ENCODE data around the gene SGO2.

Gene SGO2, protein sequence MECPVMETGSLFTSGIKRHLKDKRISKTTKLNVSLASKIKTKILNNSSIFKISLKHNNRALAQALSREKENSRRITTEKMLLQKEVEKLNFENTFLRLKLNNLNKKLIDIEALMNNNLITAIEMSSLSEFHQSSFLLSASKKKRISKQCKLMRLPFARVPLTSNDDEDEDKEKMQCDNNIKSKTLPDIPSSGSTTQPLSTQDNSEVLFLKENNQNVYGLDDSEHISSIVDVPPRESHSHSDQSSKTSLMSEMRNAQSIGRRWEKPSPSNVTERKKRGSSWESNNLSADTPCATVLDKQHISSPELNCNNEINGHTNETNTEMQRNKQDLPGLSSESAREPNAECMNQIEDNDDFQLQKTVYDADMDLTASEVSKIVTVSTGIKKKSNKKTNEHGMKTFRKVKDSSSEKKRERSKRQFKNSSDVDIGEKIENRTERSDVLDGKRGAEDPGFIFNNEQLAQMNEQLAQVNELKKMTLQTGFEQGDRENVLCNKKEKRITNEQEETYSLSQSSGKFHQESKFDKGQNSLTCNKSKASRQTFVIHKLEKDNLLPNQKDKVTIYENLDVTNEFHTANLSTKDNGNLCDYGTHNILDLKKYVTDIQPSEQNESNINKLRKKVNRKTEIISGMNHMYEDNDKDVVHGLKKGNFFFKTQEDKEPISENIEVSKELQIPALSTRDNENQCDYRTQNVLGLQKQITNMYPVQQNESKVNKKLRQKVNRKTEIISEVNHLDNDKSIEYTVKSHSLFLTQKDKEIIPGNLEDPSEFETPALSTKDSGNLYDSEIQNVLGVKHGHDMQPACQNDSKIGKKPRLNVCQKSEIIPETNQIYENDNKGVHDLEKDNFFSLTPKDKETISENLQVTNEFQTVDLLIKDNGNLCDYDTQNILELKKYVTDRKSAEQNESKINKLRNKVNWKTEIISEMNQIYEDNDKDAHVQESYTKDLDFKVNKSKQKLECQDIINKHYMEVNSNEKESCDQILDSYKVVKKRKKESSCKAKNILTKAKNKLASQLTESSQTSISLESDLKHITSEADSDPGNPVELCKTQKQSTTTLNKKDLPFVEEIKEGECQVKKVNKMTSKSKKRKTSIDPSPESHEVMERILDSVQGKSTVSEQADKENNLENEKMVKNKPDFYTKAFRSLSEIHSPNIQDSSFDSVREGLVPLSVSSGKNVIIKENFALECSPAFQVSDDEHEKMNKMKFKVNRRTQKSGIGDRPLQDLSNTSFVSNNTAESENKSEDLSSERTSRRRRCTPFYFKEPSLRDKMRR

DNA sequence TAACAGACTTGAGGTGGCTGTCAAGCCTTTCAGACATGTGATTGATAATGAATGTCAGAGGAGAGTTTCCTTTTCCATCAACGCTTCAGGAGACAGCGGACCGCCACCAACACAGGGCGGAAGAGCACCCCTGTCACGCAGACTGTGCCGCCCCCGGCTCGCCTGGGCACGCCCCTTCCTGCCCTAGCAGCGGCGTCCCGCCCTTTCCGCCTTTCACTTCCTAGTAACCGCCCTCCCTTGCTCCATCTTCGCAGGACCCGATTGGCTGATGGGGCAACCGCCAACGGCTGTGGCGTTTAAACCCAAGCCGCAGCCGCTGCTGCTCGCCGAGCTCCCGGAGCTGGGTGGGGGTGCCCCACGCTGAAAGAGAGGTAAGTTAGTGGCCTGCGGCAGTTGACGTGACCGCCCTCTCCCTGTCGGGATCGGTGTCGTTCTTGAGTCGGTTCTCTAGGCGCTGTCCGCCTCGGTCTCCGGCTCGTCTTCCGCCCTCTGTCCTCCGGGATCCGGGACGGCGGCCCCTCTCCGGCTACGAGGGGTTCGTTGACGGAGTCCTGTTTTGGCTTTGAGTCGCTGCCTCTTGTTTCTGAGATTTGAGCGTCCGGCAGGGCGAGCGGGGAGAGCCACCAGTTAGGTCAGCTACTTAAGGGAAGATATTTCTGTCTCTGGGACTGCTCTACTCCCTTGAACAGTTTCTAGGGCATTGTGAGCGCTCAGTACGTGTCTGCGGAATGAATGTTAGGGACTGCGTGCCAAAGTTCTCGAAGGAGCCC lies at the start of gene SGO2:
TSS of gene SGO2 (plus strand) at position 326 of the 770 bp plus-strand sequence. CDS start 6,769 bp downstream, outside the sequence.
- H3K27ac ChIP-seq: peak within 1 kb of the TSS; percentile 39
- peak; percentile 70 for DNase-seq (ENCODE audit: low read depth, low spot score)

DNA sequence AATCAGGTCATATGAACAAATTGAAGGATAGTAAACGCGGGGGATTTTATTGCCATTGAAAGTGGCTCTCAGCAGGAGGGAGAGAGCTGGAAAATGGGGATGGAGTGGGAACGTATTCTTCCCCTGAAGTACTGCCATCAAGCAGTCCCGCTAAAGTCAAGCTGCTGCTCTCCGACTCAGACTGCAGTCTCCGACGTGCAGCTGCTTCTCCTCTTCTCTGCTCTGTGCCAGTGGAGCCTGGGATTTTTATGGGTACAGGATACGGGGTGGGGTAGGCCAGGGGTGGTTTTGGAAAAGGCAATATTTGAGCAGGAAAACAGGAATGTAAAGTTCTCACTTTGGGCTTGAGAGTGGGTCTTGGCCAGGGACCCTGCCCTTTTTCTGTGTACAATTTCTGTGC lies 49.2 kb upstream of the SGO2 start:
- no peak overlapping the region for H3K27ac ChIP-seq
- no peak for DNase-seq (ENCODE audit: low read depth, low spot score)

GRCh38 chr2:200477667-200478131 lies 48.3 kb upstream of the SGO2 start:
- H3K27ac ChIP-seq: no peak overlapping the region

DNA sequence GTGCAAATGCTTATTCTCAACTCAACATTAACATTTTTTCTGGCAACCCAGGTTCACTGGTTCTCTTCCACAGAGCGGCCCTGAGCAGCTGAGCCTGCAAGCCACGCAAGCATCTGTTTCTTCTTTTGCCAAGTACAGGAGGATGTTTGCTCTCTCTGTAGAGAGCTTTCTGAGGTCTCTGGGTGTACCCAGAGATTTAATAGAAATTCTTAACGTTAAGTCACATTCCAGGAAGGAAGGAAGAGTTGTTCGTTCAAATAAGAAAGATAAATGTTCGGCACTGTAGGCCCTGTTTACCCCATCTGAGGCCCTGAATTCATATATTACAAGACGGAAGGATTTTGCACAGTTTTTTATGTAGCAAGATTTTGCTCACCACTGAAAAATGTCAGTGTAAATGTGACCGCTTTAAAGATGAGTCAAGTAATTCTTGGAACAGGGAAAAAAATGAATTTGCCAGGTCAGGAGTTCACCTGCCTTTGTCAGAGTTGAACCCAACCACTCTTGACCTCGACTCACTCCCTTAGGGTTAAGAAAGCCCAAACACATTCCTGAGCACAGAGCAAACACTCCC lies 46.2 kb upstream of the SGO2 start:
- peak overlapping the region; percentile 67 for H3K27ac ChIP-seq
- DNase-seq (ENCODE audit: low read depth, low spot score): no peak

More at GRCh38 chr2:200477667-200478131, 48.3 kb upstream of the SGO2 start:
- DNase-seq (ENCODE audit: low read depth, low spot score): no peak

DNA sequence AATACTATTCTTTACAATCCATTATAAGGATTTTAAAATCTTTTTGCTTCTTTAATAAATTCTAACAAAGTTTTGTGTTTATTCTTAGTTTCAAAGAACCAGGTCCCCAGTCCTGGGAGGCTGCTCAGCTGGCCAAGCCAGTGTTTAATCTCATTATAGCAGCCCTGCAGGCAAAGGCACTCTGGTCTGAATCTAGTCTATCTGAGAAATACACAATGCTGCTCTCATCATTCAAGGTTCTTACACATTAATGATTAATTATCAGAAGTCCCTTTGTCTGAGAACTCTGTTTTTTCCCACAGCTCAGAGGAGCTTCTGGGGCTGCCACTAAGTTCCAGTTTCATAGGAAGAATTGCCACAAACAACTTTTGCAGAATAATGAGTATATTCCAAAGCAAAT lies 43.8 kb upstream of the SGO2 start:
- no peak for DNase-seq (ENCODE audit: low read depth, low spot score)
- no peak overlapping the region for H3K27ac ChIP-seq

DNA sequence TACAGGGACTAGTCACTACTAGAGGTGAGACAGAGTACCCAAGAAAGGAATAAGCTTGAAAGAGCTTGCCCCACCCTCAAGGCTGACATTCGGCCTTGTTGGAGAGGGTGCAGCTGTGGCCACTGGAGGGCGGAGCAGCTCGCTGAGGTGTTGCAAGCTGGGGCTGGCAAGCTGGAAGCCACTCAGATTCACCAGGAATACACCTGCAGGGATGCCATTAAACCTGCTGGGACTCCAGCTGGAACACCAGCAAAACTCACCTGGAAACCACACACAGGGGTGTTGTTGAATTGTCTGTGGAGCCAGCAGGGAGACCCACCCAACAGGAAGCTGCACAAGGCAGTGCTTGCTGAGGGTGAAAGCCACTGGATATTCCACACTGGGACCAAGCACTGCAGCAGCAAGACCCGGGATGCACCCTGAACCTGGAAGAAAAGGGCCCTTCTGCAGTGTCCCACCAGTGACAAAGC lies 42.2 kb upstream of the SGO2 start:
- DNase-seq (ENCODE audit: low read depth, low spot score): peak; percentile 45
- no peak overlapping the region for H3K27ac ChIP-seq

GRCh38 chr2:200484934-200485333 lies 41.1 kb upstream of the SGO2 start:
- no peak overlapping the region for H3K27ac ChIP-seq

DNA sequence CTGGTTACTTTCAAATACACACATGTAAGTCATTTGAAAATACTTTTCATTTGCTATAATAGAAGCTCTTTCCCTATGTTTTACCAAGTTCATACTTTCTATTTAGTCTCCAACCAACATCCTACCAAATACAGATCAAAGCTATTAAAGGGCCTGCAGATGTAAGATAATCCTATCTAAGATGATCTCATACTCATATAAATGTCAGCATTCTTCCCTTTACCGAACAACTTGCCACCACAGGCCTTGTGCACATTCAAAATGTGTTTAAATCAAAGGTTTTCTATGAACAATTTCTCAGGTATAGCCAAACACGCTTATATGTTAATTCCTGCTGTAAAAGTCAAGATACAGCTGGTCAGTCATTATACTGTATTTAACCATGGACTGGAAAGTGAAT lies 39.5 kb upstream of the SGO2 start:
- peak overlapping the region; percentile 45 for H3K27ac ChIP-seq
- DNase-seq (ENCODE audit: low read depth, low spot score): no peak

More at GRCh38 chr2:200484934-200485333, 41.1 kb upstream of the SGO2 start:
- DNase-seq (ENCODE audit: low read depth, low spot score): no peak

- no peak overlapping the region for H3K27ac ChIP-seq
- no peak for DNase-seq (ENCODE audit: low read depth, low spot score)
Observed at GRCh38 chr2:200488169-200488568, 37.8 kb upstream of the SGO2 start.

- no peak overlapping the region for H3K27ac ChIP-seq
- DNase-seq (ENCODE audit: low read depth, low spot score): no peak
Observed at GRCh38 chr2:200490001-200490400, 36.0 kb upstream of the SGO2 start.

- no peak for DNase-seq (ENCODE audit: low read depth, low spot score)
- H3K27ac ChIP-seq: no peak overlapping the region
Observed at GRCh38 chr2:200492656-200493055, 33.4 kb upstream of the SGO2 start.

DNA sequence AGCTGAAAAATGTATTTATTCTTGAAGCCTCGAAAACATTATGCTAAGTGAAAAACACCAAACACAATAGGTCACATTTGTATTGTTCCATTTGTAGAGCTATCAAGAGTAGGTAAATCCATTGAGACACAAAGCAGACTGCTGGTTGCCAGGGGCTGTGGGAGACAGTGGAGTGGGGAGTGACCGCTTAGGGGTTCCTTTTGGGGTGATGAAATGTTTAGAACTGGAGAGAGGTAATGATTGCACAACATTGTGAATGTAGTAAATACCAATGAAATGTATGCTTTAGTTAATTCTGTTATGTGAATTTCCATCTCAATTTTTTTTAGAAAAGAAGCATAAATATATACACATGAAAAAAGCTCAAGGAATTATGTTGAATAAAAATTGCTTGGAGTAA lies 32.0 kb upstream of the SGO2 start:
- no peak overlapping the region for H3K27ac ChIP-seq
- no peak for DNase-seq (ENCODE audit: low read depth, low spot score)

GRCh38 chr2:200496696-200497095 lies 29.3 kb upstream of the SGO2 start:
- DNase-seq (ENCODE audit: low read depth, low spot score): no peak
- no peak overlapping the region for H3K27ac ChIP-seq

DNA sequence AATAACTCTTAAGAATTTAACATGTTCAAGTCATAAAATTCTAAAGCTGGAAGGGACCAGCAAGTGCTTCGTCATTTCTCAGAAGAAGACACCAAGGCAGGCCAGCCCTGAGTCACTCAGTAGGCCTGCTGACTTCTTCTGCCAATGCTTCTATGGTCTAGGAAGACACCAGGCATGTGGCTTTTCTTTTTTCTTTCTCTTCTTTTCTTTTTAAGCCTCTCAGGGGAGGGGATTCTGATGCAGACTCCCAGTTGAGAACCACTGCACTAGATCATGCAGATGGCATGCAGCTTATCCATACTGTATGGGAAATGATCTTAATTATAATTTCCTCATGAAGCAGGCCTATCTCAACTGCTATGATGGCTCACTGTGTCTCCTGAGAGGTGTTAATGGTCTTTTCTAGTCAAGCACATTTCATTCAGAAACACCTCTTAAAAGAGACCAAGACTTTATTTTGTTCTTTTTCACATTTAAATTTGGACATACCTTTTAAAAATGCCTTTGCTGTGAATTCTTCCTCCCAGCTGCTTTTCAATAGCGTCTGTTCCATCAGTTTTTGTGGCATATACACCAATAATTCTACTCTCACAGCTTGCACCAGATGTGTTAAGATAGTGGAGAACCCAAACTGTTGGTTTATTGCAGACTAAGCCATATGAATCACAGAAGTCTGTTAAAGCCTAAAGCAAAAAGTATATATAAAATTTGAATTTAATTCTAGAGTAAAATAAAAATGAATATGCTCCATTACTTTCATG lies 27.4 kb upstream of the SGO2 start:
- H3K27ac ChIP-seq: no peak overlapping the region
- no peak for DNase-seq (ENCODE audit: low read depth, low spot score)

GRCh38 chr2:200502196-200502595 lies 23.8 kb upstream of the SGO2 start:
- DNase-seq (ENCODE audit: low read depth, low spot score): no peak
- H3K27ac ChIP-seq: no peak overlapping the region

DNA sequence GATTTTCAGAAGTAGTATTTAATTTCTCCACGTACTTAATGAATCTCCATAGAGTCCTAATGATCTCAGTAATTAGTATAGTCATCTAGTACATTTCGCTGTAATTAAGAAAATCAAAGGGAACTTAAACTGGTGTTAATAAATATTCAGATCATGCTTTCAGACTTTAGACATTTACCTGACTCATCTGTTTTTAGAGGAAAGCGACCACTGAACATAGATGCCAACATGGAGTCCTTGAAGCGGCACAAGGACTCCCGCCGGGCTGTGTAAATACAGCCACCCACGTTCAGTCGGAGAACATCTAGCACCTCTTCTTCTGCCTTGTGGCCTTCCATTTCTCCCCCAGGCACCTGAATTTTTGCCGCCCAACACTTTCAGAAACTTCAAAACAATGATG lies 19.3 kb upstream of the SGO2 start:
- H3K27ac ChIP-seq: no peak overlapping the region
- DNase-seq (ENCODE audit: low read depth, low spot score): no peak

GRCh38 chr2:200507179-200507578 lies 18.8 kb upstream of the SGO2 start:
- DNase-seq (ENCODE audit: low read depth, low spot score): no peak
- H3K27ac ChIP-seq: peak overlapping the region; percentile 20

DNA sequence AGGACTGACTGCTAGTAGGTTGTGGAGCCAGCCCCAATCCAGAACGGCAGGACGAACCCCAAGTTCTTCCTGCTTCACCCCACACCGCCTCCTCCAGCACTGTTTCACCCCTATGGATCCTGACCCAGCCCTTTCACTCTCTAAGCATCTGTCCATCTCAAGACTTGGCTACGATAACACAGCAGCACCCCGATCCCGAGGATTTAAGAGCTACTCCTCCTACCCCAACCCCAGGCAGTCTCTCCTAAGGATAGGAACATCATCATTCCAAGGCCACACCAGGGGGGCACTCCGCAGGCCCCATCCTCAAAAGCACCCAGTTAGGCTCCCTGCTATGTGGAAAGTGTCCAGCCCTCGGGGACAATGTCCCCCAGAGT lies 16.8 kb upstream of the SGO2 start:
- no peak for DNase-seq (ENCODE audit: low read depth, low spot score)
- peak overlapping the region; percentile 51 for H3K27ac ChIP-seq
